ENCODE results near the gene CYBA.

DNA sequence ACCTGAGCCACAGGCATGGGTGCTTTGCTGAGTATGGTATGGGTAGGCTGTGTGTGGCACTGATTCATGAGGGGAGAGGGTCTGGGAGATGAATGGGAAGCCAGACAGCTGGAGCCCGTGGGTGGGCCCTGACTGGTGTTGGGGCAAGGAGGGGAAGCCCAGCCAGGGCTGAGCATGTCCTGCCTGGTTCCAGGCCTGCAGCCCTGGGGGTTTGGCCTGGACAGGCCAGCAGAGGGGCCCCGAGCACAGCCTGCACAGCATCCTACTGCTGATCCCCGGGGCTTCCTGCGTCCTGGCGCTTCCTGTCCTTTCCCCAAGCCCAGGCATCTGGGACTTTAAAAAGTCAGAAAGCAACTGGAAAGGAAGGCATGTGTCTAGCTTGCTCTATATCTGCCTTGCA is 16.6 kb upstream of the CYBA start:
- TF ChIP-seq POLR2A (IDR thresholded peaks at IDR 0.05) (no peak), EP300 (IDR thresholded peaks at IDR 0.05) (no peak), CTCF (IDR thresholded peaks at IDR 0.05) (no peak)

All from ovary (tissue), 3 donors.